Endothelial cell of umbilical vein (primary cell): ENCODE data around the gene RYR1. TPM values are rescaled to one million over a fixed set of nuclear protein-coding genes. Genes with fewer than 3 reads are reported as not detected.

Source experiments
- BruUV-seq: library from RNA; stranded (reverse); fragments of 400-500 nt; replicated peaks from 2 replicates; lab custom pipeline; 2021; lab: Mats Ljungman, UMichigan
- CTCF ChIA-PET: fragments of 300-600, 350-600 bp; sonication (Branson Sonifier 250); formaldehyde crosslinking; loops from one replicate; lab custom pipeline; 2021; ENCODE audit warnings: antibody characterized with exemption, inconsistent platforms; lab: Charles Lee
- POLR2A ChIA-PET: fragments of 300-600, 350-600 bp; sonication (Branson Sonifier 250); formaldehyde crosslinking; loops from one replicate; lab custom pipeline; 2021; ENCODE audit warnings: antibody characterized with exemption, inconsistent platforms; lab: Charles Lee
- DNase-seq: peaks from one replicate; pipeline ENCODE4 v3.0.0-alpha.2; 2011; ENCODE audit warnings: low read depth, low spot score
- FAIRE-seq: peaks from 2 replicates; lab custom pipeline; 2011; peaks lifted over from hg19 to GRCh38; lab: Jason Lieb, UNC
- H2AFZ ChIP-seq: 2 replicates; pipeline ENCODE4 v1.6.0; 2012; ENCODE audit warnings: low read depth, low read length, control low read depth, inconsistent platforms
- H3K27ac ChIP-seq: 2 replicates; pipeline ENCODE4 v1.5.1; 2011; ENCODE audit warnings: low read depth, mild to moderate bottlenecking, control low read depth, low read length, moderate library complexity; ENCODE audit not compliant: insufficient read depth
- H3K27me3 ChIP-seq, 2 experiments: 2 replicates each; pipeline versions ENCODE4 v1.6.0 to v1.6.1; 2011; ENCODE audit warnings: low read length in 2 of 2, mixed read lengths in 1 of 2; ENCODE audit not compliant: control insufficient read depth in 2 of 2, insufficient read depth in 2 of 2
- H3K36me3 ChIP-seq, 2 experiments: 2 replicates in 1 of 2; 3 replicates in 1 of 2; pipeline ENCODE4 v1.5.1; 2011; ENCODE audit warnings: low read length in 2 of 2, mild to moderate bottlenecking in 1 of 2, moderate library complexity in 1 of 2; ENCODE audit not compliant: control insufficient read depth in 2 of 2, insufficient read depth in 2 of 2; ENCODE audit errors: extremely low read depth in 1 of 2
- H3K4me1 ChIP-seq: 3 replicates; pipeline ENCODE4 v1.5.1; 2011; ENCODE audit warnings: mild to moderate bottlenecking, low read length; ENCODE audit not compliant: control insufficient read depth, insufficient read depth; ENCODE audit errors: extremely low read depth
- H3K4me2 ChIP-seq: 2 replicates; pipeline ENCODE4 v1.6.1; 2011; ENCODE audit warnings: low read length, control low read depth, mixed read lengths; ENCODE audit not compliant: insufficient read depth
- H3K4me3 ChIP-seq, 3 experiments: fragments of 200-600 bp in 1 of 3; sonication (generic), shearing (Covaris generic) in 1 of 3; replicated peaks in 1 of 3; 2 replicates each; pipeline ENCODE4 v1.5.1; 2011 to 2016; ENCODE audit warnings: control low read depth in 3 of 3, low read length in 3 of 3, mild to moderate bottlenecking in 2 of 3, inconsistent platforms in 1 of 3, low read depth in 1 of 3, moderate library complexity in 1 of 3; ENCODE audit not compliant: insufficient read depth in 1 of 3
- H3K79me2 ChIP-seq: 2 replicates; pipeline ENCODE4 v1.6.0; 2012; ENCODE audit warnings: low read length, inconsistent platforms; ENCODE audit not compliant: control insufficient read depth, insufficient read depth
- H3K9ac ChIP-seq: replicated peaks from 2 replicates; pipeline ENCODE3; 2011; ENCODE audit warnings: low read length, control low read depth; ENCODE audit not compliant: insufficient read depth; ENCODE audit errors: extremely low read depth
- H3K9me1 ChIP-seq: replicated peaks from 3 replicates; pipeline ENCODE4 v1.6.0; 2011; ENCODE audit warnings: mild to moderate bottlenecking, low read length; ENCODE audit not compliant: control insufficient read depth, insufficient read depth; ENCODE audit errors: extremely low read depth
- H3K9me3 ChIP-seq: replicated peaks from 2 replicates; pipeline ENCODE4 v1.5.1; 2012; ENCODE audit warnings: low read length, inconsistent platforms; ENCODE audit not compliant: control insufficient read depth, insufficient read depth
- H4K20me1 ChIP-seq: replicated peaks from 2 replicates; pipeline ENCODE3; 2011; ENCODE audit warnings: mild to moderate bottlenecking, low read length; ENCODE audit not compliant: control insufficient read depth, insufficient read depth; ENCODE audit errors: extremely low read depth
- CTCF ChIP-seq, 2 donors: IDR thresholded peaks; 1 replicate in 1 of 2; 2 replicates in 1 of 2; pipeline ENCODE4 v1.5.1; 2011; ENCODE audit warnings: low read length in 2 of 2, mild to moderate bottlenecking in 2 of 2, moderate library complexity in 2 of 2, control low read depth in 1 of 2, inconsistent platforms in 1 of 2, low read depth in 1 of 2; ENCODE audit not compliant: insufficient read depth in 1 of 2; ENCODE audit errors: extremely low read depth in 1 of 2
- EZH2 ChIP-seq: IDR thresholded peaks from 2 replicates; pipeline ENCODE4 v1.6.1; 2012; ENCODE audit warnings: borderline replicate concordance, low read depth, mild to moderate bottlenecking, moderate library complexity, low read length, inconsistent platforms; ENCODE audit not compliant: severe bottlenecking
- FOS ChIP-seq: IDR thresholded peaks from 2 replicates; pipeline ENCODE4 v1.6.1; 2011; ENCODE audit warnings: mild to moderate bottlenecking, low read length, moderate library complexity, borderline replicate concordance; ENCODE audit not compliant: insufficient read depth
- GATA2 ChIP-seq: IDR thresholded peaks from 2 replicates; pipeline ENCODE4 v1.7.0; 2011; ENCODE audit warnings: low read depth, mild to moderate bottlenecking, moderate library complexity, mixed read lengths, low read length; ENCODE audit not compliant: insufficient read length, insufficient read depth
- JUN ChIP-seq: IDR thresholded peaks from 2 replicates; pipeline ENCODE4 v1.6.1; 2011; ENCODE audit warnings: borderline replicate concordance, low read depth; ENCODE audit not compliant: insufficient read length, insufficient read depth
- MAX ChIP-seq: IDR thresholded peaks from 2 replicates; pipeline ENCODE4 v1.6.1; 2011; ENCODE audit not compliant: insufficient read depth, insufficient read length
- MYC ChIP-seq: IDR thresholded peaks from one replicate; pipeline ENCODE4 v1.6.1; 2011; ENCODE audit warnings: mild to moderate bottlenecking, low read depth, low read length
- POLR2A ChIP-seq: IDR thresholded peaks from 2 replicates; pipeline ENCODE4 v1.6.1; 2012; ENCODE audit warnings: low read depth, mild to moderate bottlenecking, control low read depth, low read length
- POLR2AphosphoS5 ChIP-seq: IDR thresholded peaks from 2 replicates; pipeline ENCODE4 v1.6.1; 2012; ENCODE audit warnings: low read depth, mild to moderate bottlenecking, control low read depth, low read length, moderate library complexity; ENCODE audit not compliant: insufficient read depth
- dilution Hi-C: fragments of 300-500 bp; cut with MboI; formaldehyde crosslinking; loops from one replicate; pipeline ENCODE4 v1.15.0; 2019; ENCODE audit warnings: low sequenced_read_pairs; ENCODE audit not compliant: extremely low pct_ligation_motif_present
- intact Hi-C: fragments of 100-400 bp; cut with micrococcal nuclease; formaldehyde crosslinking; loops from one replicate; pipeline ENCODE4 v1.10.0; 2022
- polyA plus RNA-seq, 4 experiments: library from polyadenylated mRNA; depleted of rRNA in 3 of 4; stranded (reverse) in 3 of 4; unstranded in 1 of 4; fragments of >200 nt; gene quantifications; 2 replicates each; pipeline versions ENCODE4 v1.2.1 to v1.2.3, GENCODE V29; 2011 to 2012; ENCODE audit warnings: missing spikeins in 1 of 4
- total RNA-seq: library from RNA; stranded (reverse); gene quantifications from 2 replicates; pipeline ENCODE4 v1.2.3, GENCODE V29; 2021

The RYR1 gene
- total and polyA plus RNA-seq, 2 donors (not counting 3 experiments of a cell fraction or from before 2014, with no cell fraction given) = under 0.01 to 0.02 TPM

GRCh38 chr19:38523319-38523718 lies 89.8 kb downstream of the RYR1 start:
- TF ChIP-seq MYC (no peak), CTCF (IDR thresholded peaks at IDR 0.05; ENCODE audit: extremely low read depth in 1 of 2, insufficient read depth in 1 of 2, low read depth in 1 of 2, low read length in 2 of 2) (no peak), MAX (no peak), GATA2 (no peak), POLR2A (no peak), JUN (no peak), POLR2AphosphoS5 (no peak), FOS (no peak), EZH2 (no peak)
- Histone ChIP-seq H3K9me3 (no peaks in the 10 kb centered on the region), H4K20me1 (no peaks in the 10 kb centered on the region), H3K4me1 (no peaks in the 10 kb centered on the region), H3K9ac (no peak overlapping the region), H3K4me2 (no peak overlapping the region), H3K79me2 (no peaks in the 10 kb centered on the region), H3K9me1 (no peaks in the 10 kb centered on the region), H2AFZ (no peak overlapping the region), H3K27ac (no peak overlapping the region), H3K4me3 (no peak overlapping the region), H3K36me3 (no peaks in the 10 kb centered on the region), H3K27me3 (no peaks in the 10 kb centered on the region)
- POLR2A ChIA-PET = no interaction called here
- DNase-seq = no peak
- BruUV-seq = no TSS peak
- intact Hi-C loops = no loop called here
- dilution Hi-C loops = no loop called here
- FAIRE-seq = no peak
- CTCF ChIA-PET = interaction anchor here (1.0 to 1.1 kb wide), 2 partner anchors 11 to 89 kb away, joined by 3 to 4 read pairs; no protein-coding TSS in a partner anchor
